Liver (tissue), 9 donors: ENCODE measurements around the gene BMP7. TPM values are rescaled to one million over a fixed set of nuclear protein-coding genes. Genes with fewer than 3 reads are reported as not detected.

Experiments used
- DNase-seq: peaks from one replicate; pipeline ENCODE4 v3.0.0-alpha.2; 2017; ENCODE audit warnings: low spot score
- H3K27ac ChIP-seq, 2 donors: one replicate each; pipeline ENCODE4 v1.7.0; 2013; ENCODE audit warnings: inconsistent platforms in 2 of 2, low read length in 2 of 2, control low read depth in 1 of 2, low read depth in 1 of 2, mild to moderate bottlenecking in 1 of 2
- H3K27me3 ChIP-seq, 4 donors: one replicate each; pipeline versions ENCODE4 v1.6.1 to v1.7.0; 2013; ENCODE audit warnings: low read length in 3 of 4, inconsistent platforms in 1 of 4, mild to moderate bottlenecking in 1 of 4, moderate library complexity in 1 of 4; ENCODE audit not compliant: control insufficient read depth in 4 of 4, insufficient read depth in 4 of 4
- H3K36me3 ChIP-seq, 4 donors: one replicate each; pipeline versions ENCODE4 v1.6.1 to v1.7.0; 2013; ENCODE audit warnings: low read length in 3 of 4, mild to moderate bottlenecking in 3 of 4, low read depth in 1 of 4, moderate library complexity in 1 of 4; ENCODE audit not compliant: control insufficient read depth in 4 of 4, insufficient read depth in 3 of 4
- H3K4me1 ChIP-seq, 4 donors: one replicate each; pipeline versions ENCODE4 v1.6.1 to v1.7.0; 2013; ENCODE audit warnings: low read length in 3 of 4, mild to moderate bottlenecking in 3 of 4, moderate library complexity in 1 of 4; ENCODE audit not compliant: control insufficient read depth in 4 of 4, insufficient read depth in 4 of 4
- H3K4me3 ChIP-seq, 3 donors: one replicate each; pipeline versions ENCODE4 v1.6.1 to v1.7.0; 2013; ENCODE audit warnings: low read length in 3 of 3, control low read depth in 1 of 3, low read depth in 1 of 3, mild to moderate bottlenecking in 1 of 3
- H3K9ac ChIP-seq, 2 donors: one replicate each; pipeline ENCODE4 v1.7.0; 2013; ENCODE audit warnings: low read length in 2 of 2, mild to moderate bottlenecking in 2 of 2, moderate library complexity in 2 of 2, control low read depth in 1 of 2, low read depth in 1 of 2
- H3K9me3 ChIP-seq, 4 donors: one replicate each; pipeline versions ENCODE4 v1.6.1 to v1.7.0; 2013; ENCODE audit warnings: low read length in 3 of 4; ENCODE audit not compliant: control insufficient read depth in 4 of 4
- ATF3 ChIP-seq: IDR thresholded peaks from 2 replicates; pipeline ENCODE4 v1.6.1; 2016; ENCODE audit warnings: antibody characterized with exemption
- CTCF ChIP-seq: fragments of 150-350 bp; IDR thresholded peaks from 2 replicates; pipeline ENCODE4 v1.5.1; 2017; ENCODE audit warnings: improper control_type of control experiment, low read depth, low read length; ENCODE audit not compliant: missing input control
- EGR1 ChIP-seq, 2 donors: IDR thresholded peaks; 2 replicates each; pipeline ENCODE4 v1.6.1; 2016 to 2018; ENCODE audit warnings: antibody characterized with exemption in 2 of 2, low read depth in 2 of 2
- FOXA2 ChIP-seq: IDR thresholded peaks from 2 replicates; pipeline ENCODE4 v1.6.1; 2016; ENCODE audit warnings: antibody characterized with exemption
- GABPA ChIP-seq, 2 donors: IDR thresholded peaks in 1 of 2; conservative IDR thresholded peaks in 1 of 2; 2 replicates each; pipeline ENCODE4 v1.6.1; 2016; ENCODE audit warnings: antibody characterized with exemption in 2 of 2, mild to moderate bottlenecking in 1 of 2, moderate library complexity in 1 of 2
- HNF4A ChIP-seq, 2 donors: conservative IDR thresholded peaks; 2 replicates each; pipeline ENCODE4 v1.6.1; 2016; ENCODE audit warnings: antibody characterized with exemption in 2 of 2, mild to moderate bottlenecking in 2 of 2
- HNF4G ChIP-seq: IDR thresholded peaks from 2 replicates; pipeline ENCODE4 v1.6.1; 2016; ENCODE audit warnings: antibody characterized with exemption
- JUND ChIP-seq, 2 donors: IDR thresholded peaks; 2 replicates each; pipeline ENCODE4 v1.6.1; 2016; ENCODE audit warnings: antibody characterized with exemption in 2 of 2
- MAX ChIP-seq: IDR thresholded peaks from 2 replicates; pipeline ENCODE4 v1.6.1; 2016; ENCODE audit warnings: antibody characterized with exemption
- NR2F2 ChIP-seq: IDR thresholded peaks from 2 replicates; pipeline ENCODE4 v1.6.1; 2016; ENCODE audit warnings: antibody characterized with exemption
- RAD21 ChIP-seq, 2 donors: IDR thresholded peaks; 2 replicates each; pipeline ENCODE4 v1.6.1; 2016; ENCODE audit warnings: antibody characterized with exemption in 2 of 2, mild to moderate bottlenecking in 2 of 2
- SP1 ChIP-seq: IDR thresholded peaks from 2 replicates; pipeline ENCODE4 v1.6.1; 2018; ENCODE audit warnings: antibody characterized with exemption, mild to moderate bottlenecking
- YY1 ChIP-seq: IDR thresholded peaks from 2 replicates; pipeline ENCODE4 v1.6.1; 2016; ENCODE audit warnings: antibody characterized with exemption, mild to moderate bottlenecking
- WGBS: extraction: QIAGEN DNeasy Blood & Tissue Kit; methylation state at CpG from one replicate; pipeline ENCODE4 v1.1.7; 2013; 5-methylcytosine and 5-hydroxymethylcytosine counted together
- polyA plus RNA-seq, 2 donors: library from polyadenylated mRNA; stranded (reverse) in 1 of 2; unstranded in 1 of 2; fragments of 200-250 nt in 1 of 2; fragments of >200 nt in 1 of 2; fragmentation: Nextera tagmentation in 1 of 2; extraction: Ambion mirVana in 1 of 2; gene quantifications; one replicate each; pipeline versions ENCODE4 v1.2.1 to v1.2.3, GENCODE V29; 2013 to 2015
- total RNA-seq, 2 donors: library from RNA; depleted of rRNA; stranded (reverse); fragments of >200 nt; gene quantifications; one replicate each; pipeline ENCODE4 v1.2.3, GENCODE V29; 2014
- TF ChIP-seq, protein P1 (sequence below): IDR thresholded peaks from 2 replicates; pipeline ENCODE4 v1.6.1; 2016; ENCODE audit warnings: antibody characterized with exemption
- TF ChIP-seq, protein P2 (sequence below): IDR thresholded peaks from 2 replicates; pipeline ENCODE4 v1.6.1; 2016; ENCODE audit warnings: antibody characterized with exemption, mild to moderate bottlenecking
- donor health status: healthy.
- donor health status: healthy.
- donor health status: healthy.
- donor health status: healthy.
- donor health status: healthy.

The BMP7 gene
- total and polyA plus RNA-seq, 4 donors = not detected

GRCh38 chr20:57216669-57217068 is 49.8 kb downstream of the BMP7 start:
- Histone ChIP-seq H3K36me3 (no peaks in the 10 kb centered on the region), H3K9ac (no peak overlapping the region), H3K4me3 (no peak overlapping the region), H3K9me3 (no peaks in the 10 kb centered on the region), H3K27ac (no peak overlapping the region), H3K27me3 (peaks cover 0 to 3% (median 0%) of the 10 kb centered on the region in 4 donors), H3K4me1 (no peaks in the 10 kb centered on the region)
- 86% methylated on average over 9 of the region's 9 CpGs for WGBS
- TF ChIP-seq, protein P1, sequence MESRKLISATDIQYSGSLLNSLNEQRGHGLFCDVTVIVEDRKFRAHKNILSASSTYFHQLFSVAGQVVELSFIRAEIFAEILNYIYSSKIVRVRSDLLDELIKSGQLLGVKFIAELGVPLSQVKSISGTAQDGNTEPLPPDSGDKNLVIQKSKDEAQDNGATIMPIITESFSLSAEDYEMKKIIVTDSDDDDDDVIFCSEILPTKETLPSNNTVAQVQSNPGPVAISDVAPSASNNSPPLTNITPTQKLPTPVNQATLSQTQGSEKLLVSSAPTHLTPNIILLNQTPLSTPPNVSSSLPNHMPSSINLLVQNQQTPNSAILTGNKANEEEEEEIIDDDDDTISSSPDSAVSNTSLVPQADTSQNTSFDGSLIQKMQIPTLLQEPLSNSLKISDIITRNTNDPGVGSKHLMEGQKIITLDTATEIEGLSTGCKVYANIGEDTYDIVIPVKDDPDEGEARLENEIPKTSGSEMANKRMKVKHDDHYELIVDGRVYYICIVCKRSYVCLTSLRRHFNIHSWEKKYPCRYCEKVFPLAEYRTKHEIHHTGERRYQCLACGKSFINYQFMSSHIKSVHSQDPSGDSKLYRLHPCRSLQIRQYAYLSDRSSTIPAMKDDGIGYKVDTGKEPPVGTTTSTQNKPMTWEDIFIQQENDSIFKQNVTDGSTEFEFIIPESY = no peak
- TF ChIP-seq, protein P2, sequence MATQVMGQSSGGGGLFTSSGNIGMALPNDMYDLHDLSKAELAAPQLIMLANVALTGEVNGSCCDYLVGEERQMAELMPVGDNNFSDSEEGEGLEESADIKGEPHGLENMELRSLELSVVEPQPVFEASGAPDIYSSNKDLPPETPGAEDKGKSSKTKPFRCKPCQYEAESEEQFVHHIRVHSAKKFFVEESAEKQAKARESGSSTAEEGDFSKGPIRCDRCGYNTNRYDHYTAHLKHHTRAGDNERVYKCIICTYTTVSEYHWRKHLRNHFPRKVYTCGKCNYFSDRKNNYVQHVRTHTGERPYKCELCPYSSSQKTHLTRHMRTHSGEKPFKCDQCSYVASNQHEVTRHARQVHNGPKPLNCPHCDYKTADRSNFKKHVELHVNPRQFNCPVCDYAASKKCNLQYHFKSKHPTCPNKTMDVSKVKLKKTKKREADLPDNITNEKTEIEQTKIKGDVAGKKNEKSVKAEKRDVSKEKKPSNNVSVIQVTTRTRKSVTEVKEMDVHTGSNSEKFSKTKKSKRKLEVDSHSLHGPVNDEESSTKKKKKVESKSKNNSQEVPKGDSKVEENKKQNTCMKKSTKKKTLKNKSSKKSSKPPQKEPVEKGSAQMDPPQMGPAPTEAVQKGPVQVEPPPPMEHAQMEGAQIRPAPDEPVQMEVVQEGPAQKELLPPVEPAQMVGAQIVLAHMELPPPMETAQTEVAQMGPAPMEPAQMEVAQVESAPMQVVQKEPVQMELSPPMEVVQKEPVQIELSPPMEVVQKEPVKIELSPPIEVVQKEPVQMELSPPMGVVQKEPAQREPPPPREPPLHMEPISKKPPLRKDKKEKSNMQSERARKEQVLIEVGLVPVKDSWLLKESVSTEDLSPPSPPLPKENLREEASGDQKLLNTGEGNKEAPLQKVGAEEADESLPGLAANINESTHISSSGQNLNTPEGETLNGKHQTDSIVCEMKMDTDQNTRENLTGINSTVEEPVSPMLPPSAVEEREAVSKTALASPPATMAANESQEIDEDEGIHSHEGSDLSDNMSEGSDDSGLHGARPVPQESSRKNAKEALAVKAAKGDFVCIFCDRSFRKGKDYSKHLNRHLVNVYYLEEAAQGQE = no peak
- no peak for TF ChIP-seq EGR1 (IDR thresholded peaks at IDR 0.05; ENCODE audit: low read depth in 2 of 2)
- TF ChIP-seq ATF3 = no peak
- no peak for TF ChIP-seq GABPA (IDR thresholded peaks at IDR 0.05 in 1 of 2, conservative IDR thresholded peaks at IDR 0.05 in 1 of 2)
- TF ChIP-seq CTCF = no peak
- no peak for TF ChIP-seq MAX
- no peak for TF ChIP-seq SP1
- TF ChIP-seq HNF4A (conservative IDR thresholded peaks at IDR 0.05) = no peak
- TF ChIP-seq RAD21 (IDR thresholded peaks at IDR 0.05) = no peak
- TF ChIP-seq HNF4G = no peak
- TF ChIP-seq JUND (IDR thresholded peaks at IDR 0.05) = no peak
- no peak for DNase-seq

DNA sequence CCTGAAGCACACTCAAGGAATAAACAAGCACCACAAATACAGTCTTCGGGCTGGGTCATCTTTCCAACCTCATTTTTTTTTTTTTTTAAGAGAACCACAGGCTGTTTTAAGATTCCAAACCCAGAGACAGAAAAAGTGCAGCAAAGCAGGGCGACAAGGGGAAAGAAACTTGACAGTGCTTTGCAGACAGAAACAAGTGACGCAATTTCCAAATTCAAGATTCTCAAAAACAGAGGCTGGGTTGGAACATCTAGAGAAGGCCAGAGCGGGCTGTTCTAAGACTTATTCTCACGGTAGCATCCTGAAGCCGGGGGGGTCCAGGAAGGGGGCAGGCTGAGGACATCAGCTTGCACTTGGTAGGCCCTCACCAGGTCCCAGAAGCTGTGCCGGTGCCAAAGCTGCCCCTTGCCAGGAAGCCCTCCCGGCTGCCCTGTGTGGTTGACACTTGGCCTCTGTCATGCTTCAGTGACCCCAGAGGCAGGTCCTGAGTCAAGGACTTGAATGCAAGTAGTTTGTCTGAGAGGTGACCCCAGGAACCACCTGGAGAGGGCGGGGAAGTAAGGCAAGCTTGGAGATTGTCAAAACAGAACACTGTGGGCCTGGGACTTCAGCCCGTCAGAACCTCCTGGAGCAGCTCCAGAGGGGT is 50.5 kb downstream of the BMP7 start:
- Histone ChIP-seq H3K4me1 (no peaks in the 10 kb centered on the region), H3K9me3 (no peaks in the 10 kb centered on the region), H3K27me3 (peaks cover 0 to 3% (median 0%) of the 10 kb centered on the region in 4 donors), H3K27ac (no peak overlapping the region), H3K9ac (no peak overlapping the region), H3K4me3 (no peak overlapping the region), H3K36me3 (no peaks in the 10 kb centered on the region)
- WGBS = 87% methylated on average over 10 of the region's 10 CpGs
- TF ChIP-seq, protein P1 = no peak
- TF ChIP-seq ATF3 = no peak
- TF ChIP-seq HNF4G = no peak
- TF ChIP-seq EGR1 (IDR thresholded peaks at IDR 0.05; ENCODE audit: low read depth in 2 of 2) = no peak
- TF ChIP-seq SP1 = no peak
- no peak for TF ChIP-seq RAD21 (IDR thresholded peaks at IDR 0.05)
- TF ChIP-seq FOXA2 = no peak
- TF ChIP-seq, protein P2 = no peak
- TF ChIP-seq GABPA (IDR thresholded peaks at IDR 0.05 in 1 of 2, conservative IDR thresholded peaks at IDR 0.05 in 1 of 2) = no peak
- TF ChIP-seq NR2F2 = no peak
- no peak for TF ChIP-seq HNF4A (conservative IDR thresholded peaks at IDR 0.05)
- no peak for TF ChIP-seq MAX
- TF ChIP-seq YY1 = no peak
- DNase-seq = no peak
